HEK293 (cell line): Measurements from ENCODE around the gene TPH2.

ENCODE experiments used
- CTCF ChIA-PET: fragments of 350-600 bp; formaldehyde crosslinking; extraction: SDS; loops from one replicate; lab custom pipeline; 2021; ENCODE audit warnings: antibody characterized with exemption; lab: Yijun Ruan, JAX
- POLR2A ChIA-PET: fragments of 300-600 bp; formaldehyde crosslinking; extraction: SDS; loops from one replicate; lab custom pipeline; 2020; ENCODE audit warnings: antibody characterized with exemption, inconsistent platforms; lab: Yijun Ruan, JAX
- H3K27ac ChIP-seq: fragments of 200-500 bp; sonication (Bioruptor generic); 2 replicates; pipeline ENCODE4 v1.5.1; 2014; ENCODE audit warnings: low read depth, low read length, control low read depth, inconsistent platforms; ENCODE audit errors: extremely low read depth
- H3K36me3 ChIP-seq, 2 experiments: fragments of 200-500 bp in 1 of 2; sonication (Bioruptor generic) in 1 of 2; 1 replicate in 1 of 2; 2 replicates in 1 of 2; pipeline ENCODE4 v1.5.1; 2014 to 2017; ENCODE audit warnings: inconsistent platforms in 2 of 2, low read length in 2 of 2; ENCODE audit not compliant: control insufficient read depth in 2 of 2, insufficient read depth in 1 of 2
- H3K4me1 ChIP-seq: fragments of 200-500 bp; sonication (Bioruptor generic); 2 replicates; pipeline ENCODE4 v1.5.1; 2014; ENCODE audit warnings: mild to moderate bottlenecking, low read length, inconsistent platforms; ENCODE audit not compliant: control insufficient read depth, insufficient read depth
- H3K4me3 ChIP-seq: 2 replicates; pipeline ENCODE4 v1.5.1; 2011; ENCODE audit warnings: low read depth, mild to moderate bottlenecking, control low read depth, low read length, moderate library complexity
- H3K9me3 ChIP-seq: fragments of 200-500 bp; sonication (Bioruptor generic); 2 replicates; pipeline ENCODE4 v1.5.1; 2014; ENCODE audit warnings: low read depth, low read length, inconsistent platforms; ENCODE audit not compliant: control insufficient read depth, insufficient read depth
- EGR2 ChIP-seq: fragments of 450-650 bp; formaldehyde crosslinking; IDR thresholded peaks from 2 replicates; pipeline ENCODE4 v1.5.1; 2016; ENCODE audit warnings: low read depth, missing biosample characterization, missing genetic modification characterization
- IKZF3 ChIP-seq: fragments of 450-650 bp; IDR thresholded peaks from 2 replicates; pipeline ENCODE4 v1.5.0; 2018; ENCODE audit warnings: missing biosample characterization, mild to moderate bottlenecking, missing genetic modification characterization, moderate library complexity
- KLF7 ChIP-seq: fragments of 450-650 bp; formaldehyde crosslinking; IDR thresholded peaks from 2 replicates; pipeline ENCODE4 v1.5.1; 2016; ENCODE audit warnings: missing biosample characterization, missing genetic modification characterization, borderline replicate concordance
- OVOL3 ChIP-seq: fragments of 450-650 bp; formaldehyde crosslinking; IDR thresholded peaks from 2 replicates; pipeline ENCODE4 v1.5.1; 2016; ENCODE audit warnings: missing biosample characterization, missing genetic modification characterization
- REPIN1 ChIP-seq: fragments of 450-650 bp; formaldehyde crosslinking; IDR thresholded peaks from 2 replicates; pipeline ENCODE4 v1.5.1; 2017; ENCODE audit warnings: missing biosample characterization, missing genetic modification characterization, low read depth
- SALL2 ChIP-seq: fragments of 450-650 bp; formaldehyde crosslinking; IDR thresholded peaks from 2 replicates; pipeline ENCODE4 v1.5.0; 2017; ENCODE audit warnings: missing biosample characterization, mild to moderate bottlenecking, missing genetic modification characterization, borderline replicate concordance
- ZBTB21 ChIP-seq: fragments of 450-650 bp; formaldehyde crosslinking; IDR thresholded peaks from 2 replicates; pipeline ENCODE4 v1.5.1; 2017; ENCODE audit warnings: missing biosample characterization, missing genetic modification characterization
- ZBTB26 ChIP-seq: fragments of 450-650 bp; formaldehyde crosslinking; optimal IDR thresholded peaks from 2 replicates; pipeline ENCODE3; 2016; ENCODE audit warnings: missing biosample characterization, mild to moderate bottlenecking, missing genetic modification characterization
- ZFP37 ChIP-seq: fragments of 450-650 bp; formaldehyde crosslinking; IDR thresholded peaks from 2 replicates; pipeline ENCODE4 v1.5.1; 2016; ENCODE audit warnings: missing biosample characterization, missing genetic modification characterization
- ZNF140 ChIP-seq: fragments of 450-650 bp; formaldehyde crosslinking; IDR thresholded peaks from 2 replicates; pipeline ENCODE4 v1.5.1; 2016; ENCODE audit warnings: missing biosample characterization, missing genetic modification characterization
- ZNF146 ChIP-seq: fragments of 450-650 bp; formaldehyde crosslinking; IDR thresholded peaks from 2 replicates; pipeline ENCODE4 v1.5.1; 2016; ENCODE audit warnings: missing biosample characterization, missing genetic modification characterization
- ZNF169 ChIP-seq: fragments of 450-650 bp; formaldehyde crosslinking; IDR thresholded peaks from 2 replicates; pipeline ENCODE4 v1.5.1; 2016; ENCODE audit warnings: missing biosample characterization, missing genetic modification characterization
- ZNF221 ChIP-seq: fragments of 450-650 bp; formaldehyde crosslinking; IDR thresholded peaks from 2 replicates; pipeline ENCODE4 v1.5.1; 2017; ENCODE audit warnings: missing biosample characterization, missing genetic modification characterization, borderline replicate concordance
- ZNF324 ChIP-seq: fragments of 450-650 bp; formaldehyde crosslinking; IDR thresholded peaks from 2 replicates; pipeline ENCODE4 v1.5.1; 2016; ENCODE audit warnings: missing biosample characterization, missing genetic modification characterization
- ZNF341 ChIP-seq: fragments of 450-650 bp; formaldehyde crosslinking; IDR thresholded peaks from 2 replicates; pipeline ENCODE4; 2016; ENCODE audit warnings: low read depth, missing biosample characterization, missing genetic modification characterization
- ZNF404 ChIP-seq: fragments of 450-650 bp; formaldehyde crosslinking; IDR thresholded peaks from 2 replicates; pipeline ENCODE4 v1.5.1; 2017; ENCODE audit warnings: missing biosample characterization, missing genetic modification characterization
- ZNF707 ChIP-seq: fragments of 450-650 bp; formaldehyde crosslinking; IDR thresholded peaks from 2 replicates; pipeline ENCODE4 v1.5.1; 2016; ENCODE audit warnings: missing biosample characterization, missing genetic modification characterization
- ZNF837 ChIP-seq: fragments of 450-650 bp; formaldehyde crosslinking; IDR thresholded peaks from 2 replicates; pipeline ENCODE4 v1.5.1; 2016; ENCODE audit warnings: missing biosample characterization, missing genetic modification characterization
- TF ChIP-seq, protein P1 (sequence below): fragments of 450-650 bp; formaldehyde crosslinking; IDR thresholded peaks from 2 replicates; pipeline ENCODE4 v1.5.1; 2016; ENCODE audit warnings: missing biosample characterization, missing genetic modification characterization, borderline replicate concordance
- TF ChIP-seq, protein P2 (sequence below): fragments of 450-650 bp; formaldehyde crosslinking; IDR thresholded peaks from 2 replicates; pipeline ENCODE4 v1.5.1; 2016; ENCODE audit warnings: missing biosample characterization, missing genetic modification characterization
- TF ChIP-seq, protein P3 (sequence below): fragments of 450-650 bp; formaldehyde crosslinking; IDR thresholded peaks from 2 replicates; pipeline ENCODE4 v1.5.1; 2016; ENCODE audit warnings: missing biosample characterization, missing genetic modification characterization
- TF ChIP-seq, protein P4 (sequence below): sonication (generic); formaldehyde crosslinking; IDR thresholded peaks from 2 replicates; pipeline ENCODE4 v1.8.1; 2022; ENCODE audit warnings: mild to moderate bottlenecking, moderate library complexity, missing genetic modification reagents
- TF ChIP-seq, protein P5 (sequence below): fragments of 450-650 bp; formaldehyde crosslinking; IDR thresholded peaks from 2 replicates; pipeline ENCODE4 v1.5.1; 2017; ENCODE audit warnings: missing biosample characterization, missing genetic modification characterization

Gene TPH2

GRCh38 chr12:72012874-72013273 is 74.2 kb downstream of the TPH2 start (continued):
- TF ChIP-seq, protein P1, sequence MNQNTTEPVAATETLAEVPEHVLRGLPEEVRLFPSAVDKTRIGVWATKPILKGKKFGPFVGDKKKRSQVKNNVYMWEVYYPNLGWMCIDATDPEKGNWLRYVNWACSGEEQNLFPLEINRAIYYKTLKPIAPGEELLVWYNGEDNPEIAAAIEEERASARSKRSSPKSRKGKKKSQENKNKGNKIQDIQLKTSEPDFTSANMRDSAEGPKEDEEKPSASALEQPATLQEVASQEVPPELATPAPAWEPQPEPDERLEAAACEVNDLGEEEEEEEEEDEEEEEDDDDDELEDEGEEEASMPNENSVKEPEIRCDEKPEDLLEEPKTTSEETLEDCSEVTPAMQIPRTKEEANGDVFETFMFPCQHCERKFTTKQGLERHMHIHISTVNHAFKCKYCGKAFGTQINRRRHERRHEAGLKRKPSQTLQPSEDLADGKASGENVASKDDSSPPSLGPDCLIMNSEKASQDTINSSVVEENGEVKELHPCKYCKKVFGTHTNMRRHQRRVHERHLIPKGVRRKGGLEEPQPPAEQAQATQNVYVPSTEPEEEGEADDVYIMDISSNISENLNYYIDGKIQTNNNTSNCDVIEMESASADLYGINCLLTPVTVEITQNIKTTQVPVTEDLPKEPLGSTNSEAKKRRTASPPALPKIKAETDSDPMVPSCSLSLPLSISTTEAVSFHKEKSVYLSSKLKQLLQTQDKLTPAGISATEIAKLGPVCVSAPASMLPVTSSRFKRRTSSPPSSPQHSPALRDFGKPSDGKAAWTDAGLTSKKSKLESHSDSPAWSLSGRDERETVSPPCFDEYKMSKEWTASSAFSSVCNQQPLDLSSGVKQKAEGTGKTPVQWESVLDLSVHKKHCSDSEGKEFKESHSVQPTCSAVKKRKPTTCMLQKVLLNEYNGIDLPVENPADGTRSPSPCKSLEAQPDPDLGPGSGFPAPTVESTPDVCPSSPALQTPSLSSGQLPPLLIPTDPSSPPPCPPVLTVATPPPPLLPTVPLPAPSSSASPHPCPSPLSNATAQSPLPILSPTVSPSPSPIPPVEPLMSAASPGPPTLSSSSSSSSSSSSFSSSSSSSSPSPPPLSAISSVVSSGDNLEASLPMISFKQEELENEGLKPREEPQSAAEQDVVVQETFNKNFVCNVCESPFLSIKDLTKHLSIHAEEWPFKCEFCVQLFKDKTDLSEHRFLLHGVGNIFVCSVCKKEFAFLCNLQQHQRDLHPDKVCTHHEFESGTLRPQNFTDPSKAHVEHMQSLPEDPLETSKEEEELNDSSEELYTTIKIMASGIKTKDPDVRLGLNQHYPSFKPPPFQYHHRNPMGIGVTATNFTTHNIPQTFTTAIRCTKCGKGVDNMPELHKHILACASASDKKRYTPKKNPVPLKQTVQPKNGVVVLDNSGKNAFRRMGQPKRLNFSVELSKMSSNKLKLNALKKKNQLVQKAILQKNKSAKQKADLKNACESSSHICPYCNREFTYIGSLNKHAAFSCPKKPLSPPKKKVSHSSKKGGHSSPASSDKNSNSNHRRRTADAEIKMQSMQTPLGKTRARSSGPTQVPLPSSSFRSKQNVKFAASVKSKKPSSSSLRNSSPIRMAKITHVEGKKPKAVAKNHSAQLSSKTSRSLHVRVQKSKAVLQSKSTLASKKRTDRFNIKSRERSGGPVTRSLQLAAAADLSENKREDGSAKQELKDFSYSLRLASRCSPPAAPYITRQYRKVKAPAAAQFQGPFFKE (tag by site-specific recombination): no peak
- no peak for TF ChIP-seq IKZF3 (tag by site-specific recombination)
- TF ChIP-seq EGR2 (tag by site-specific recombination): no peak
- no peak for TF ChIP-seq REPIN1 (tag by site-specific recombination)
- no peak for TF ChIP-seq ZNF341
- TF ChIP-seq, protein P2, sequence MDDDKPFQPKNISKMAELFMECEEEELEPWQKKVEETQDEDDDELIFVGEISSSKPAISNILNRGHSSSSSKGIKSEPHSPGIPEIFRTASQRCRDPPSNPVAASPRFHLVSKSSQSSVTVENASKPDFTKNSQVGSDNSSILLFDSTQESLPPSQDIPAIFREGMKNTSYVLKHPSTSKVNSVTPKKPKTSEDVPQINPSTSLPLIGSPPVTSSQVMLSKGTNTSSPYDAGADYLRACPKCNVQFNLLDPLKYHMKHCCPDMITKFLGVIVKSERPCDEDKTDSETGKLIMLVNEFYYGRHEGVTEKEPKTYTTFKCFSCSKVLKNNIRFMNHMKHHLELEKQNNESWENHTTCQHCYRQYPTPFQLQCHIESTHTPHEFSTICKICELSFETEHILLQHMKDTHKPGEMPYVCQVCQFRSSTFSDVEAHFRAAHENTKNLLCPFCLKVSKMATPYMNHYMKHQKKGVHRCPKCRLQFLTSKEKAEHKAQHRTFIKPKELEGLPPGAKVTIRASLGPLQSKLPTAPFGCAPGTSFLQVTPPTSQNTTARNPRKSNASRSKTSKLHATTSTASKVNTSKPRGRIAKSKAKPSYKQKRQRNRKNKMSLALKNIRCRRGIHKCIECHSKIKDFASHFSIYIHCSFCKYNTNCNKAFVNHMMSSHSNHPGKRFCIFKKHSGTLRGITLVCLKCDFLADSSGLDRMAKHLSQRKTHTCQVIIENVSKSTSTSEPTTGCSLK (tag by site-specific recombination): no peak
- TF ChIP-seq ZBTB26 (tag by site-specific recombination): no peak
- no peak for TF ChIP-seq ZNF324 (tag by site-specific recombination)

GRCh38 chr12:72015895-72016294 is 77.2 kb downstream of the TPH2 start:
- no peak overlapping the region for H3K27ac ChIP-seq
- no peak overlapping the region for H3K4me3 ChIP-seq
- CTCF ChIA-PET: interaction anchor here (0.6 to 1.1 kb wide), 6 partner anchors 28 to 752 kb away, joined by 3 to 5 read pairs (median 3); no protein-coding TSS in a partner anchor
- H3K9me3 ChIP-seq: no peaks in the 10 kb centered on the region
- no peaks in the 10 kb centered on the region for H3K36me3 ChIP-seq
- POLR2A ChIA-PET: no interaction called here
- H3K4me1 ChIP-seq: no peaks in the 10 kb centered on the region
- TF ChIP-seq ZNF404 (tag by site-specific recombination) (no peak), ZNF169 (tag by site-specific recombination) (no peak), ZFP37 (tag by site-specific recombination) (no peak), ZNF140 (tag by site-specific recombination) (no peak), SALL2 (no peak), OVOL3 (tag by site-specific recombination) (no peak), ZNF146 (tag by site-specific recombination) (no peak), ZNF707 (tag by site-specific recombination) (no peak), KLF7 (no peak), ZNF837 (tag by site-specific recombination) (no peak), ZNF221 (no peak), ZBTB21 (tag by site-specific recombination) (no peak)
- TF ChIP-seq, protein P3, sequence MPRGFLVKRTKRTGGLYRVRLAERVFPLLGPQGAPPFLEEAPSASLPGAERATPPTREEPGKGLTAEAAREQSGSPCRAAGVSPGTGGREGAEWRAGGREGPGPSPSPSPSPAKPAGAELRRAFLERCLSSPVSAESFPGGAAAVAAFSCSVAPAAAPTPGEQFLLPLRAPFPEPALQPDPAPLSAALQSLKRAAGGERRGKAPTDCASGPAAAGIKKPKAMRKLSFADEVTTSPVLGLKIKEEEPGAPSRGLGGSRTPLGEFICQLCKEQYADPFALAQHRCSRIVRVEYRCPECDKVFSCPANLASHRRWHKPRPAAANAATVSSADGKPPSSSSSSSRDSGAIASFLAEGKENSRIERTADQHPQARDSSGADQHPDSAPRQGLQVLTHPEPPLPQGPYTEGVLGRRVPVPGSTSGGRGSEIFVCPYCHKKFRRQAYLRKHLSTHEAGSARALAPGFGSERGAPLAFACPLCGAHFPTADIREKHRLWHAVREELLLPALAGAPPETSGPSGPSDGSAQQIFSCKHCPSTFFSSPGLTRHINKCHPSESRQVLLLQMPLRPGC (tag by site-specific recombination): no peak
- TF ChIP-seq, protein P4, sequence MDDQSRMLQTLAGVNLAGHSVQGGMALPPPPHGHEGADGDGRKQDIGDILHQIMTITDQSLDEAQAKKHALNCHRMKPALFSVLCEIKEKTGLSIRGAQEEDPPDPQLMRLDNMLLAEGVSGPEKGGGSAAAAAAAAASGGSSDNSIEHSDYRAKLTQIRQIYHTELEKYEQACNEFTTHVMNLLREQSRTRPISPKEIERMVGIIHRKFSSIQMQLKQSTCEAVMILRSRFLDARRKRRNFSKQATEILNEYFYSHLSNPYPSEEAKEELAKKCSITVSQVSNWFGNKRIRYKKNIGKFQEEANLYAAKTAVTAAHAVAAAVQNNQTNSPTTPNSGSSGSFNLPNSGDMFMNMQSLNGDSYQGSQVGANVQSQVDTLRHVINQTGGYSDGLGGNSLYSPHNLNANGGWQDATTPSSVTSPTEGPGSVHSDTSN (CRISPR knock-in tag): no peak
- TF ChIP-seq, protein P5, sequence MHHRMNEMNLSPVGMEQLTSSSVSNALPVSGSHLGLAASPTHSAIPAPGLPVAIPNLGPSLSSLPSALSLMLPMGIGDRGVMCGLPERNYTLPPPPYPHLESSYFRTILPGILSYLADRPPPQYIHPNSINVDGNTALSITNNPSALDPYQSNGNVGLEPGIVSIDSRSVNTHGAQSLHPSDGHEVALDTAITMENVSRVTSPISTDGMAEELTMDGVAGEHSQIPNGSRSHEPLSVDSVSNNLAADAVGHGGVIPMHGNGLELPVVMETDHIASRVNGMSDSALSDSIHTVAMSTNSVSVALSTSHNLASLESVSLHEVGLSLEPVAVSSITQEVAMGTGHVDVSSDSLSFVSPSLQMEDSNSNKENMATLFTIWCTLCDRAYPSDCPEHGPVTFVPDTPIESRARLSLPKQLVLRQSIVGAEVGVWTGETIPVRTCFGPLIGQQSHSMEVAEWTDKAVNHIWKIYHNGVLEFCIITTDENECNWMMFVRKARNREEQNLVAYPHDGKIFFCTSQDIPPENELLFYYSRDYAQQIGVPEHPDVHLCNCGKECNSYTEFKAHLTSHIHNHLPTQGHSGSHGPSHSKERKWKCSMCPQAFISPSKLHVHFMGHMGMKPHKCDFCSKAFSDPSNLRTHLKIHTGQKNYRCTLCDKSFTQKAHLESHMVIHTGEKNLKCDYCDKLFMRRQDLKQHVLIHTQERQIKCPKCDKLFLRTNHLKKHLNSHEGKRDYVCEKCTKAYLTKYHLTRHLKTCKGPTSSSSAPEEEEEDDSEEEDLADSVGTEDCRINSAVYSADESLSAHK (tag by site-specific recombination): no peak
- TF ChIP-seq, all 188 proteins: peak for 0
